NCI-H2081 (cell line): Measurements from ENCODE around the gene MBD5.
A peak's percentile ranks its signal among the peaks of the same experiment; 100 is the strongest.

ENCODE experiments used
- DNase-seq, 2 experiments: peaks; one replicate each; lab custom pipeline; 2025; lab: John Stamatoyannopoulos, UW

MBD5 gene

DNA sequence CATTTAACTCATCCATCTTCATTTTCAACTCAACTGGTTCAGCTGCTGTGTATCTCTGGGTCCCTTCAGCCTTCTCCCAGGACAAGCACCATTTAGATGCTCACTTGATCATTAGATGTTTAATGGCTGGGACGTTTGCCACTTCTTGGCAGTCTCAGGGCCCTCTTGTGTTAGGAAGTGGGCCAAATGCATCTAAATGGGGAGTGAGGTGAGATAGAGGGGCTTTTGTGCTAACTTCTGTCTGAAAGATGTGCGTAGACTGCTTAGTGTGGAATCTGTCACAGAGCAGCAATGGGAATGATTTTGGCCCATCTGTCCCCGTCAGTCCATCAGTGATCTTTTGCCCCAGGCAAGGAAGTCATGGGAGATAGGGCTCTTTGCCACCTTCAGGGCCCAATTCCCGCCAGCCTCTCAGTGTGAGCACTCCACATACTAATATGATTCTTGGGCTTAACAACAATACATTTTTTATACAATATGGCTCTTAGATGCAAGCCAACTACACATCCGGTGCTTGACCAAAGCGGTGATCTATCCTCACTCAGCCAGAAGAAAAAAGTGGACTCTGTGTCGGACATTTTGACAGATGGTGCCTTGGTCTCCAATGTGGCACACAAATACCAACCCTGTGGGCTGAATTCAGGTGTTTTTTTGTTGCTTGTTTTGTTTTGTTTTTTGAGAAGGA lies 528.0 kb downstream of the MBD5 start:
- DNase-seq = no peak

DNA sequence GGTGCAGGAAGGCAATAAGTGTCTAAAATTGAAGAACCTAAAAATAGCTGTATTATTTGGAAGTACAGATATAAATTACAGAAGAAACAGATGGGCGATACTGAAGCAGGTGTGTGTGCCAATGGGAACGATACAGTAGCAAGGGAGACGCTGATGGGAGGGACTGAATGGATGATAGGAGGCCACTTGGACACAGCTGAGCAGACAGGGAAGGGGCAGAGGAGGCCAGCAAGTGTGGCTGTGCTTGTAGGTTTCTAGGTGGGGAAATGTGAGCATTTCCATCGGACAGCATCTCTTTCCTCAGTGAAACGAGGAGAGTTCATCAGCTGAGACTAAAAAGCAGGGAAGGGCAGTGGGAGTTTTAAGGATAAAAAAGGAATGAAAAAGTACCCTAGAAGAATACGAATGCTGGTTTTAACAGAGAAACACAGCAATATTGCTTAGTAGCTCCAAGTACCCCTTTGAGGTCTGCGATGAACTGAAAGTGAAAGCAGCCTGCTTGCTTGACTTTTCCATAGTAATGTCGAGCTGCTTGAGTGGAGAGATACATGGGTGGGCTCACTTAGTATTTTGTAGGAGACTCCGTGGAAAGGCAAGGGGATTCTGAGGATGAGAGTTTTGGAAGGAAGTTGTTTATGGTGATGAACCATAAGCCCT lies 531.9 kb downstream of the MBD5 start:
- DNase-seq = peak in 1 of 2 experiments; percentile 3

DNA sequence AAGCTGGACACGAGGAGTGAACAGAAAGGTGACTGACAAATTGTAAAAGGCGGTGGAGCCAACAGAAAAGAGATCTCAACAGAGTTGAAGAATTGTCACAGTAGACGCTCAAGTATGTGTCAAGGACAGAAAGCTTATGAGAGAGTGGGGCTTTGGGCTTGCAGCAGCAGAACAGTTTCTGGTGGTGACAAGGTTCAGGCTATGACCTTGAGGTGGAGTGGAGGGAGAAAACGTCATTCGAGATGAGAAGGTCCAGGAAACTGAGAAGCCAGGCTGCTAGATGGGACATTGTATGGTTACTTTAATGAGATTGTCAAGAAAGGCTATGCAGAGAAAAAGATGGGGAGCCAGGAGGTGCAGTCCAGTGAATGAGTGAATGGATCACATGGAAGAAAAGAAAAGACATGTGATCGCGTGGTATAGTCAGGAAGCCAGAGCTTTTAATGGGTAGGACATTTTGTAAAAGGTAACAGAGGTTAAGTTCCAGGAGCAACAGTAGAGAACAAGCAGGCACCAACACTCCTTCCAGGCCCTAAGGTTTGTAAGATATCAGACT lies 532.5 kb downstream of the MBD5 start:
- DNase-seq = no peak

DNA sequence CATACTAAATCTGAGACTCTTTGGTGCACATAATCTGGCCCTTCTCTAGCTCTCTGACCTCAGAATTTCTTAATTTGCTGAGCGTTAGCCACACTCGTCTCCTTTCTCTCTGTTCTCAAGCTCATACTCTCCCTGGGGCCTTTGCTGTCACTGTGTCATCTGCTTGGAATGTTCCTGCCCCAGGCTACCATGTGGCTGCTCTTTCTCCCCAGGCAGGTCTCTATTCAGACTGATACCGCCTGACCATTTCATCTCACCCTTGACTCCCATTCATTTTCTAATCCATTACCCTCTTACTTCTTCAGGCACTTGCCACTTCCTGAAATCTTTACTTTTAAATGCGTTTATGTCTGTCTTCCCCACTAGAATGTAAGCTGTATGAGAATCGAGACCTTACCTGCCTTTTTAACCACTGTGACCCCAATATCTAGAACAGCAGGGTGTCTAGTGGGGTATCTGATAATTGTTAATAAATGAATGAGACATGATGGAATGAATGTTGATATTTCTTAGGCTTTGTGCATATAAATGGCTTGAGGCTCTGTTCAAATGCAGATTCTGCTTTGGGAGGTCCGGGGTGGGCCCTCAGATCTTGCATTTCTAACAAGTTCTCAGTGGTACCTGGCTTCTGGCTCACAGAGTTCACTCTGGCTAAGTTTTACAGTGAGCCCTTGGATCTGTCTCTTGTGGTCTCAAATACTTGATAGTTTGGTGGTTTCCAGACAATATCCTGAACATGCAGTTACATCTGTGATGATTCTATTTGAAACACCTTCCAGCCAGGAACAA lies 533.8 kb downstream of the MBD5 start:
- no peak for DNase-seq

DNA sequence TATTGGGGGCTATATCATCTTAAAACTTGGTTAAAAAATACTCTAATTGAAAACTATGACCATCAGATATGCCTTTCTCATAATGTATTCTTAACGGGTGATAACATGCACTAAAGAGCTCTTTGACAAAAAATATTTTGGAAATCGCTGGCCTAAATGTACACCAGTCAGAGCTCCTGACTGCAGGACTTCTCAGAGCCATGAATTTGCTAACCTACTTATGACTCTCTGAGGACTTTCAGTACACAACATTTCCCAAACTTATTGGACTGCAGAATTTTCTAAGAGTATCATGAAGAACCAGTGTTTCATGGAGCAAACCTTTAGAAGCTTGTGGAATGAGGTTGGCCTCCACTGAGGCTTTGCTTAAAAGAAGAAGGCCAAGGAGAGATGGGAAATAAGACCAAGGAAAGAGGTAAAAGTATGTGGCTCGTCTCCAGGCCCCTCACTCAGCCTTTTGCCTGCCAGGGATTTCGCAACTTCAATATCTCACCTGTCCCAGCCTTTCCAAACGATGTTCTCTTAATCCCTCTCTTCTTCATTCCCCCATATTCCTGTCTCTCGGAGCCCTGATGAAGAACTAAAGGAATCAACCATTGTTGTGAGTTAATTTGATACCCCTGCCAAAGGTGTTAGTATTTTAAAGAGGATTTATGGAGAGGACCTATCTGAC lies 534.9 kb downstream of the MBD5 start:
- DNase-seq = no peak

DNA sequence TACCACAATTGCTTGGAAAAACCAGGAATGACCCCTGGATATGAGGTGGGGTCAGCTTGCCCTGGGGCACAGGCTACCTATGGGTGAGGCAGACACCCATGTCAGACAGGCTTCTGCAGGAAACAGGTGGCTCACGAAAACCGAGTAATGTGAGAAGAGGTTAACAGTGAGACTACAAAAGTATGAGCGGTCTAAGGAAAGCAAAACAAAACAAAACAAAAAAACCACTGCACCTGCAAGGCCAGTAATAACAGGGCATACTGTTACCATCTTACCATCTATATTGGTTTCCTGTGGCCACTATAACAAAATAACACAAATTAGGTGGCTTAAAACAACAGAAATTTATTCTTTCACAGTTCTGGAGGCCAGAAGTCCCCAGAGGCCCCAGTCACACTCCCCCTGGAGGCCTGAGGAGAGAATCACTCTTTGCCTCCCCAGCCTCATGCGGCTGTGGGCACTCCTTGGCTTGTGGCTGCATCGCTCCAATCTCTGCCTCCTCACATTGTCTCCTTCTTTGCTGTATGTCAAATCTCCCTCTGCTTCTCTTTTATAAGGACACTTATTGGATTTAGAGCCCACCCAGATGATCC lies 537.0 kb downstream of the MBD5 start:
- DNase-seq = no peak

DNA sequence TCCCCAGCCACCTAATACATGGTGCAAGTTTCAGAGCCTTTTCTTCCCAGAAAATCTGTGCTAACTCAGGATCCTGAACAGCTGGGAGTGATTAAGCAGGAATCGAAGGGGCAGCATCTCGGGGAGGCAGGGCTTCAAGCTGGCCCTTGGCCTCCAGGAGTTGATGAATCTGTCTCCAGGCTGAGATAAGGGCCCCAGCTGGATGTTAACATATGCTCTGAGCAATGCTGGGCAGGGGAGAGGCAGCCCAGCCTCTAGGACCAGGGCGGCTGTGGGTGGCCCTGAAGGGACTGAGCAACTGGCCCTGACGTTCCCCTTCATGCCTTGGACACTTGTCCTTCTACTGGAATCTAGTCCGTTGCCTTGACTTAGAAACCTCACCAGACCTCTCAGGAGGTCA lies 539.6 kb downstream of the MBD5 start:
- no peak for DNase-seq

DNA sequence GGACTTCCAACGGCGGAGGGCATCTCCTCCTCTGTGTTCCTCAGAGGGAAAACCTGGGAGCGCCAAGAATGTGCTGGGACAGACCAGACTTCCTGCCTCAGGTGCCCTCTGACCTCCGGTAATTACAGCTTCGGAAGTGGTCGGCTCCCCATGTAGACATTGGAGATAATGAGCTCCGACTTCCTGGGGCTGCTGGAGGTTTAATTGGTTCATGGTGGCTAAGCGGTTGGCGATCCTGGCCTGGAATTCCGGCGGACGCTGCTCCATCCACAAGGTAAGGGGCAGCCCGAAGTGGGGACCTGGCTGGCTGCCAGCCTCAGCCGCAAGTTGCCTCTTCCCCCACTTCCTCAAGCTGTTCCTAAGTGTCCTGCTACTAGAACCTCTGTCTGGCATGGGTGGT lies 540.5 kb downstream of the MBD5 start:
- DNase-seq = no peak

DNA sequence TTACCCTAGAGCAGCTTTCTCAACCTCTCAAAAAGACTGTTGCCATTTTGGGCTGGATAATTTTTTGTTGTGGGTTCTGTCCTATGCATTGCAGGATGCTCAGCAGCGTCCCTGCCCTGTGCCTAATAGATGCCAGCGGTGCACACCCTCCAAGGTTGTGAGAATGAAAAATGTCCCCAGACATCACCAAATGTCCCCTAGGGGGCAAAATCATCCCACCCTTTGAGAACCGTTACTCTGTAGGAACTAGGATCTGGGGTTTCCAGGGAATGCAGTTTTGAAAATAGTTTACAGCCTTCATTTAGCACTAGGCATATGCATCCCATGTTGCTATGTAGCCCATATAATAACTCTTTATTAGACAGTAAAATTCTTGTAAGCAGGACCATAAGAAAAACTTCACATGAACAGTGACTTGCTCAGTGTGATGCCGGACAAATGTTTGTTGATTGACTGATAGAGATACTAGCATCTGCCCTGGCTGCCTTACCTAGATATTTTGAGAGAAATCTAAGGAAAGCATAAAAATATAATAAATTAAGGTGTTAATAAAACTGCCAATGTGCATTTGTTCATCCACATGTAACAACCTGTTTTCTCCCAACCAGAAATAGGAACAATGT lies 544.5 kb downstream of the MBD5 start:
- DNase-seq = peak; percentile 5 to 8
